Rectal smooth muscle tissue (tissue), 1 donor: ENCODE results near the gene HLF.
"Not testable (repeated sequence)": the region's sequence is repeated elsewhere in the genome, so short reads cannot be mapped to it uniquely, and the experiment has no call there.

Source experiments
- H3K27ac ChIP-seq: one replicate; pipeline ENCODE4 v1.7.0; 2013; ENCODE audit warnings: low read depth, low read length, inconsistent platforms
- H3K27me3 ChIP-seq: one replicate; pipeline ENCODE4 v1.7.0; 2013; ENCODE audit warnings: low read length; ENCODE audit not compliant: control insufficient read depth, insufficient read depth
- H3K36me3 ChIP-seq: one replicate; pipeline ENCODE4 v1.7.0; 2013; ENCODE audit warnings: low read length; ENCODE audit not compliant: control insufficient read depth, insufficient read depth
- H3K4me1 ChIP-seq: one replicate; pipeline ENCODE4 v1.7.0; 2013; ENCODE audit warnings: low read length; ENCODE audit not compliant: control insufficient read depth, insufficient read depth
- H3K4me3 ChIP-seq: one replicate; pipeline ENCODE4 v1.7.0; 2013; ENCODE audit warnings: low read length
- H3K9ac ChIP-seq: one replicate; pipeline ENCODE4 v1.7.0; 2013; ENCODE audit warnings: low read length

Gene HLF

GRCh38 chr17:55326030-55326429 lies 61.3 kb downstream of the HLF start:
- H3K9ac ChIP-seq = no peak overlapping the region
- no peak overlapping the region for H3K4me3 ChIP-seq
- peaks cover 4% of the 10 kb centered on the region for H3K4me1 ChIP-seq
- H3K36me3 ChIP-seq = no peaks in the 10 kb centered on the region
- H3K27ac ChIP-seq = no peak overlapping the region
- H3K27me3 ChIP-seq = no peaks in the 10 kb centered on the region

DNA sequence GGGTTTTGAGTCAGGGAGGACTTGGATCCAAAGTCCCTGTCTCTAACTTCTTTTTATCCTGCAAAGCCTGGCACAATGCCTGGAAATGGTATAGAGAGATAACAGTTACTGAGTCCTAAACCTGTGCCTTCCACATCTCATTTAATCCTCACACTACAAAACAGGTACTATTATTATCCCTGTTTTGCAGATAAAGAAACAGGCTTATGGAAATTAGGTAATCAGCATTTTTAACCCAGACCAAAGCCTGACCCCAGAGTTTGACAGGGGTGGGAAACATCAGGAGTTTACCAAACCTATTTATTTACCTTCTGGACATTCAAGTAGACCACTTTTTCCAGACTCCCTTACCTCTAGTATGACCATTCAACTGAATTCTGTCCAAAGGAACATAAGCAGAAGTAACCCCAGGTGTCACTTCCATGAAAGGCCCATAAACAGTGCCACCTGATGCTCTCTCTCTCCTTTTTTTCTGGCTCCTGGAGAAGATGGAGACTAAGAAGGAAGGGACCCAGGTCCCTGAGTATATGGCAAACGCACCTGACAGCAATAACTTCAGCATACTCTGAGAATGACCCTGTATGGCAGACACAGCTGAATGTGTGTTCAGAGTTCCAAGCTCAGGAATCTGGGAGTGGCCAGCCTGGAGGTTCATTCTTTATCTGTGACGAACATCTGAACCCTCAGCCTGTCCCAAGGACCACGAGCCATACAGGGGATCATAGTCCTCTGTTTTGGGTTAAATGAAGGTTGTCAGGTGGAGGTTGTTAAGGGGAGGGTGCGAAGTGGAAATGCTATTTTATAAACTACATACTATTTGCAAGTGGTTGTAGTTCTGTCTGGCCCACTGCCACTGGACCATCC lies 62.7 kb downstream of the HLF start:
- Histone ChIP-seq H3K9ac (no peak overlapping the region), H3K27me3 (no peaks in the 10 kb centered on the region), H3K36me3 (no peaks in the 10 kb centered on the region), H3K27ac (no peak overlapping the region), H3K4me3 (no peak overlapping the region), H3K4me1 (peaks cover 4% of the 10 kb centered on the region)

- not testable (repeated sequence) for H3K4me1 ChIP-seq, H3K9ac ChIP-seq
Observed at GRCh38 chr17:55328514-55328913, 63.8 kb downstream of the HLF start.

DNA sequence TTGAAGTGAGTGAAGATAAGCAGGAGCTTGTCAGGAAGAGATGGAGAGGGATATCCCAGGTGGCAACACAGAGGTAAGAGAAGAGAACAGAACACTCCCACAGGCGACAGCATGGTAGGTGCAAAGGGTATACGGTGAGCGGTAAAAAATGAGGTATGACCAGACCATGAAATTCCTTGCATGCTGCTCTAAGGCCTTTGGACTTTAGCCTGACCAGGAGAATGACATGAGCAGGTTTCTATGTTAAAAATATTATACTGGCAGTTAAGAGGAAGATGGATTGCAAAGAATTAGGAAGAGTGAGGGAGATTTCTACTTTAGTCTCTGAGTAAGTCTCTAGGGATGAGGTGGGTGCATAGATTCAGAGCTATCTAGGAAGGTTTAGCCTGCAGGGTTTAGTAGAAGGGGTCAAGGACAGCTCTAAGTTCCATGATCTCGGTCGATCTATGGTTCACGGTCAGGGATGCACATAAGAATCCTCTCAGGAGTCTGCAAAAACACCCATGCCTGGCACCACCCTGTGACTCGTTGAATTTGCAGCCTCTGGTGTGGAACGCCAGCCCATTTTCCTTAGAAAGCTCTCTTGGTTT lies 65.7 kb downstream of the HLF start:
- Histone ChIP-seq H3K27me3 (no peaks in the 10 kb centered on the region), H3K4me1 (peaks cover 4% of the 10 kb centered on the region), H3K27ac (no peak overlapping the region), H3K9ac (no peak overlapping the region), H3K4me3 (no peak overlapping the region), H3K36me3 (no peaks in the 10 kb centered on the region)

More at GRCh38 chr17:55328514-55328913, 63.8 kb downstream of the HLF start:
- H3K27ac ChIP-seq, H3K4me3 ChIP-seq, H3K27me3 ChIP-seq, H3K36me3 ChIP-seq: not testable (repeated sequence)

DNA sequence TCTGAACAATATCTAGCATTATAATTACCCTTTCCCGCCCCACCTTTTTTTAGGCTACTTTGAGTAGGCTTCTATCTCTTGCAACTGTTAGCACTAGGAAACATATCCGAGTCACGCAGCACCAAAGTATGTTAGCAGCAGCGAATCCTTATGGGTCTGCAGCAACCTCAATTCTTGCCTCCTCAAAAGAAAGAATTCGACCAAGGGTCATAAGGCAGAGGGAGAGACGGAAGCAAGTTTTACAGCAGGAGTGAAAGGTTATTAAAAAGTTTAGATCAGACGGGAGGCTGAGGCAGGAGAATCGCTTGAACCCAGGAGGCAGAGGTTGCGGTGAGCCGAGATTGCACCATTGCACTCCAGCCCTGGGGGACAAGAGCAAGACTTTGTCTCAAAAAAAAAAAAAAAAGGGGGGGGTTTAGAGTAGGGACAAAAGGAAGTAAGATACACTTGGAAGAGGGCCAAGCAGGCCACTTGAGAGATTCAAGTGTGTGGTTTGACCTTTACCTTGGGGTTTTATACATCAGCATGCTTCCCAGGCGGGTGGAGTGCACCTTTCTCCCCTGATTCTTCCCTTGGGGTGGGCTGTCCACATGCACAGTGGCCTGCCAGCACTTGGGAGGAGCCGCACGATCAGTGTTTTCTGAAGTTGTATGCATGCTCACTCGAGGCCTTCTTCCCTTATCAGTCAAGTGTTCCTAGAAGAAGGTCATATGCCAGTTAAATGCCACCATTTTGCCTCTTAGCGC lies 67.7 kb downstream of the HLF start:
- H3K9ac ChIP-seq = no peak overlapping the region
- H3K36me3 ChIP-seq = no peaks in the 10 kb centered on the region
- no peak overlapping the region for H3K27ac ChIP-seq
- no peaks in the 10 kb centered on the region for H3K4me1 ChIP-seq
- no peaks in the 10 kb centered on the region for H3K27me3 ChIP-seq
- no peak overlapping the region for H3K4me3 ChIP-seq

DNA sequence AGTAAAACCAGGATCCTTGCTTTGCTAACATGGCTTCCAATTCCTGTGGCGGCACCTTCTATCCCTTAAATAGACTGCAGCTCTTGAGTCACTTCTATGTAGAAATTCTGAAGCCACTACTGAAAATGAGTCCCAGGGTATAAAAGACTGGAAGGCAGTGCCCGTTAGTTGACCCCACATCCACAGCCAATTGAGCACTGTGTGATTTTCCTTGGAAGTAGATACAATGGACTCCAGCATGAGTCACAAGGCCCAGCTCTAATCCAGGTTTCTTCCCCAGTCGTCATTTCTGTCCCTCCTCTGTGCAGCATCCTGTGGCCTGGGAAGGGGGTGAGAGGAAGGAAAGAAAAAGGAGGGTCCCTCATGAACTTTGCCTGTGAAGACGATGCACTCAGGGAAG lies 69.5 kb downstream of the HLF start:
- Histone ChIP-seq H3K27ac (no peak overlapping the region), H3K9ac (no peak overlapping the region), H3K4me3 (no peak overlapping the region), H3K27me3 (no peaks in the 10 kb centered on the region), H3K36me3 (no peaks in the 10 kb centered on the region), H3K4me1 (no peaks in the 10 kb centered on the region)

GRCh38 chr17:55334881-55335540 lies 70.3 kb downstream of the HLF start:
- no peaks in the 10 kb centered on the region for H3K27me3 ChIP-seq
- H3K4me3 ChIP-seq = no peak overlapping the region
- no peak overlapping the region for H3K9ac ChIP-seq
- no peaks in the 10 kb centered on the region for H3K36me3 ChIP-seq
- no peaks in the 10 kb centered on the region for H3K4me1 ChIP-seq
- no peak overlapping the region for H3K27ac ChIP-seq

DNA sequence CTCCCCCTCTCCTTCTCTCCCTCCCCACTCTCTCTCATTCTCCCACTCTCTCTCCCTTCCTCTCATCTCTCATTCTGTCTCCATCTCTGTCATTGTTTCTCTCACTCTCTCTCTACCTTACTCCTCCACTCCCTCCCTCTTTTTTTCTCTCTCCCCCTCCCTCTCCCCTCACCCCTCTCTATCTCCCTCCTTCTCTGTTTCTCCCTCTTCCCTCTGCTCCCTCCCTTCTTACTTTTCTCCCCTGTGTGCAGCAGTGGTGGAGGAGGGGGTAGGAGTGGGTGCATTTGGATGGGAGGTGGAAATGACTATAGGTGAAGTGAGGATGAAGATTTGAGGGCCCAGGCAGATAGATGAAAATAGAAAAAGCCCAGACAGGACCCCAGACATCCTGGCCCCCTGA lies 70.9 kb downstream of the HLF start:
- Histone ChIP-seq H3K27ac (no peak overlapping the region), H3K9ac (no peak overlapping the region), H3K27me3 (no peaks in the 10 kb centered on the region), H3K4me3 (no peak overlapping the region), H3K4me1 (no peaks in the 10 kb centered on the region), H3K36me3 (no peaks in the 10 kb centered on the region)

- no peak overlapping the region for H3K4me3 ChIP-seq
- no peaks in the 10 kb centered on the region for H3K36me3 ChIP-seq
- H3K4me1 ChIP-seq = no peaks in the 10 kb centered on the region
- H3K27me3 ChIP-seq = no peaks in the 10 kb centered on the region
- H3K27ac ChIP-seq = no peak overlapping the region
- no peak overlapping the region for H3K9ac ChIP-seq
Observed at GRCh38 chr17:55336426-55336825, 71.7 kb downstream of the HLF start.

DNA sequence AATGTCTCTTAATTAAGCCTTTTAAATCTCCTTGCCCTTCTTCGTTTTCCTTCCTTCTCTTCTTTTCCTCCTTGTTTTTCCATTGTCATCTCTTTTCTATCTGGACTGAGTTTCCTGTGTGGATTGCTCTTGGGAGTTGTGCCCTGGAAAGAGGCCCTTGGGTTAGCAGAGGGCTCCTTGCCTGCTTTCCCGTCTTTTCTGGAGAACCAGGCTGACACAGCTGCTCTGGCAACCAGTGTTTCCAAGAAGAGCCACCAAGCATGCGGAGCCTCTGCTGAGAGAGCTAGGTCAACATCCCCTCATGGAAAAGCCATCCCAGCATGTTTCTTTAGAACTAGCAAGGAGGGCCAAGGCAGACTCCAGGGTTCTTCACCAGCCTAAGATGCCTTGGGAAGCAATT lies 75.4 kb downstream of the HLF start:
- Histone ChIP-seq H3K36me3 (no peaks in the 10 kb centered on the region), H3K9ac (no peak overlapping the region), H3K27ac (no peak overlapping the region), H3K4me1 (no peaks in the 10 kb centered on the region), H3K4me3 (no peak overlapping the region), H3K27me3 (no peaks in the 10 kb centered on the region)

- H3K27me3 ChIP-seq = no peaks in the 10 kb centered on the region
- no peak overlapping the region for H3K4me3 ChIP-seq
- no peak overlapping the region for H3K9ac ChIP-seq
- no peaks in the 10 kb centered on the region for H3K36me3 ChIP-seq
- no peak overlapping the region for H3K27ac ChIP-seq
- no peaks in the 10 kb centered on the region for H3K4me1 ChIP-seq
Observed at GRCh38 chr17:55340686-55341085, 75.9 kb downstream of the HLF start.

DNA sequence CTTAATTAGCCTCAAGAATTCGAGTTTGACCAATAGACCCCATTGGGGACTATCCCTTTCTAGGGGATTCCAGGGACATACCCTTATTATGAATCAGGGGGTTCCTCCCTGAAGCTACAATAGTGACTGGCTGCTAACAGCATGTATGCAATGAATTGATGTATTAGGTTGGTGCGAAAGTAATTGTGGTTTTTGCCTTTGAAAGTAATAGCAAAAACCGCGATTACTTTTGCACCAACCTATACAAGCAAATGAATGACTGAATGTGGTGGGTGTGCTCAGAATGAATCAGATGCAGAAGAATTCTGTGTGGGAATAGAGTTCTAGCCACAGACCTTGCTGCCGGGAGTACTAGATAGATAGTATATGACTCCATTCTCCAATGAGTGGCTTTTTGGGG lies 76.7 kb downstream of the HLF start:
- Histone ChIP-seq H3K4me1 (no peaks in the 10 kb centered on the region), H3K36me3 (no peaks in the 10 kb centered on the region), H3K27ac (no peak overlapping the region), H3K9ac (no peak overlapping the region), H3K4me3 (no peak overlapping the region), H3K27me3 (no peaks in the 10 kb centered on the region)
